ENCODE results near the gene FLNB.
"Not testable (repeated sequence)": the region's sequence is repeated elsewhere in the genome, so short reads cannot be mapped to it uniquely, and the experiment has no call there.

Gene FLNB

GRCh38 chr3:57985176-57985983 lies 22.8 kb upstream of the FLNB start:
- no peak for DNase-seq (ENCODE audit: low read depth in 1 of 2, low spot score in 1 of 2)
- no peak for TF ChIP-seq JUND (IDR thresholded peaks at IDR 0.05; ENCODE audit: low read depth)
- in situ Hi-C loops (cut with HindIII; ENCODE audit: low pct_unique_long_range_greater_than_20kb, low sequenced_read_pairs), result no loop called here

- in situ Hi-C loops (cut with HindIII; ENCODE audit: low pct_unique_long_range_greater_than_20kb, low sequenced_read_pairs), result no loop called here
- no peak for TF ChIP-seq JUND (IDR thresholded peaks at IDR 0.05; ENCODE audit: low read depth)
- no peak for DNase-seq (ENCODE audit: low read depth in 1 of 2, low spot score in 1 of 2)
Measured at GRCh38 chr3:57985984-57986246, 22.3 kb upstream of the FLNB start.

GRCh38 chr3:57986261-57986660 lies 22.0 kb upstream of the FLNB start:
- TF ChIP-seq JUND (IDR thresholded peaks at IDR 0.05; ENCODE audit: low read depth), result no peak
- no peak for DNase-seq (ENCODE audit: low read depth in 1 of 2, low spot score in 1 of 2)
- in situ Hi-C loops (cut with HindIII; ENCODE audit: low pct_unique_long_range_greater_than_20kb, low sequenced_read_pairs), result no loop called here

- DNase-seq (ENCODE audit: low read depth in 1 of 2, low spot score in 1 of 2); in situ Hi-C loops (cut with HindIII; ENCODE audit: low pct_unique_long_range_greater_than_20kb, low sequenced_read_pairs): not testable (repeated sequence)
Measured at GRCh38 chr3:57989198-57989597, 19.0 kb upstream of the FLNB start.

GRCh38 chr3:57989646-57990045 lies 18.6 kb upstream of the FLNB start:
- TF ChIP-seq JUND (IDR thresholded peaks at IDR 0.05; ENCODE audit: low read depth), result no peak
- DNase-seq (ENCODE audit: low read depth in 1 of 2, low spot score in 1 of 2), result no peak
- in situ Hi-C loops (cut with HindIII; ENCODE audit: low pct_unique_long_range_greater_than_20kb, low sequenced_read_pairs), result no loop called here

GRCh38 chr3:57992452-57993213 lies 15.6 kb upstream of the FLNB start:
- DNase-seq (ENCODE audit: low read depth in 1 of 2, low spot score in 1 of 2), result no peak
- in situ Hi-C loops (cut with HindIII; ENCODE audit: low pct_unique_long_range_greater_than_20kb, low sequenced_read_pairs), result no loop called here
- no peak for TF ChIP-seq JUND (IDR thresholded peaks at IDR 0.05; ENCODE audit: low read depth)

- TF ChIP-seq JUND (IDR thresholded peaks at IDR 0.05; ENCODE audit: low read depth), result no peak
- in situ Hi-C loops (cut with HindIII; ENCODE audit: low pct_unique_long_range_greater_than_20kb, low sequenced_read_pairs), result no loop called here
- DNase-seq (ENCODE audit: low read depth in 1 of 2, low spot score in 1 of 2), result no peak
Measured at GRCh38 chr3:57998366-57999283, 9.6 kb upstream of the FLNB start.

GRCh38 chr3:57999417-58000115 lies 8.7 kb upstream of the FLNB start:
- in situ Hi-C loops (cut with HindIII; ENCODE audit: low pct_unique_long_range_greater_than_20kb, low sequenced_read_pairs), result no loop called here
- DNase-seq (ENCODE audit: low read depth in 1 of 2, low spot score in 1 of 2), result no peak
- TF ChIP-seq JUND (IDR thresholded peaks at IDR 0.05; ENCODE audit: low read depth), result no peak

GRCh38 chr3:58000306-58001085 lies 7.7 kb upstream of the FLNB start:
- in situ Hi-C loops (cut with HindIII; ENCODE audit: low pct_unique_long_range_greater_than_20kb, low sequenced_read_pairs), result no loop called here
- DNase-seq (ENCODE audit: low read depth in 1 of 2, low spot score in 1 of 2), result no peak
- TF ChIP-seq JUND (IDR thresholded peaks at IDR 0.05; ENCODE audit: low read depth), result no peak

- TF ChIP-seq JUND (IDR thresholded peaks at IDR 0.05; ENCODE audit: low read depth), result no peak
- in situ Hi-C loops (cut with HindIII; ENCODE audit: low pct_unique_long_range_greater_than_20kb, low sequenced_read_pairs), result no loop called here
- no peak for DNase-seq (ENCODE audit: low read depth in 1 of 2, low spot score in 1 of 2)
Measured at GRCh38 chr3:58001086-58001467, 7.1 kb upstream of the FLNB start.

GRCh38 chr3:58001979-58002378 lies 6.2 kb upstream of the FLNB start:
- no peak for TF ChIP-seq JUND (IDR thresholded peaks at IDR 0.05; ENCODE audit: low read depth)
- no peak for DNase-seq (ENCODE audit: low read depth in 1 of 2, low spot score in 1 of 2)
- in situ Hi-C loops (cut with HindIII; ENCODE audit: low pct_unique_long_range_greater_than_20kb, low sequenced_read_pairs), result no loop called here

GRCh38 chr3:58003093-58003492 lies 5.1 kb upstream of the FLNB start:
- in situ Hi-C loops (cut with HindIII; ENCODE audit: low pct_unique_long_range_greater_than_20kb, low sequenced_read_pairs), result no loop called here

More at GRCh38 chr3:58003093-58003492, 5.1 kb upstream of the FLNB start:
- TF ChIP-seq JUND (IDR thresholded peaks at IDR 0.05; ENCODE audit: low read depth), result no peak
- no peak for DNase-seq (ENCODE audit: low read depth in 1 of 2, low spot score in 1 of 2)
